NCI-H146 treated with DMSO at 0.1 percent for 48 hours (cell line): ENCODE results near the gene HSPH1.

Experiments used
- DNase-seq: peaks from one replicate; lab custom pipeline; 2025; ENCODE audit not compliant: unreplicated experiment; lab: John Stamatoyannopoulos, UW

The HSPH1 gene

DNA sequence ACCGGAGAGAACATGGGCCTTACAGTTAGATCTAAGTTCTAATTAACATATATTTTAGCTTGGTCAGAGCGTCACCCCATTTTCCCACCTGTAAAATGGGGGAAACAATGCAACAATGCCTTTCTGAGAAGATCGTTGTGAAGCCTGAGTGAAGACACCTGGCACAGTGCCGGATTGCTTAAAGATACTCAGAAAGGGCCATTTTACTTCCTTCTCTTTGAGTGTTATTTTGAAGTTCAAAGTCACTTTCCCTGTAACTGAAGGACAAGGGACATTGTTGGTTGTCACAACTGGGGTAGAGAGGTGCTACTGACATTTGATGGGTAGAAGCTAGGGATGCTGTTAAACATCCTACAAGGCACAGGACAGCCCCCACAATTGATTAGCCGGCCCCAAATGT, 28.1 kb downstream of the HSPH1 start:
- no peak for DNase-seq

DNA sequence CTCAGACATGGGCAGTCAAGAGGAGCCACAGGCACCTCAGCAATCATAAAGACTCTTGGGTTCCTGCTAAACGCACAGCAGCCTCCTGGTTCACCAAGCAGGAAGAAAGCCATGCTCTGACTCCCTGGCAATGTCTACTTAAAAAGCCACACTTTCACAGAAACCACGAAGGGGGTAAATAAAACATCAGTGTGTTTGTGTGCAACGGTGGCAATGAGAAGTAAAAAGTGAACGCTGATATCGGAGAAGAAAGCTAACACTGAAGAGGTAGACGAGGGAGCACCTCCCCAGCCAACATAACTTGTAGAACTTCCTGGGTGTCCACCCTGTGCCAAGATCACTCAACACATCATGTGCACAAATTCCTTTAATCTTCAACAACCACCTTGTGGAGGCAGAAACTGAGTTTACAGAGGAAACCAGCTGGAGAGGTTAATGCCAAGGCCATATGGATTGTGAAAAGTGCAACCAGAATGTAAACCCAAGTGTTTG, 30.2 kb downstream of the HSPH1 start:
- DNase-seq, result no peak

DNA sequence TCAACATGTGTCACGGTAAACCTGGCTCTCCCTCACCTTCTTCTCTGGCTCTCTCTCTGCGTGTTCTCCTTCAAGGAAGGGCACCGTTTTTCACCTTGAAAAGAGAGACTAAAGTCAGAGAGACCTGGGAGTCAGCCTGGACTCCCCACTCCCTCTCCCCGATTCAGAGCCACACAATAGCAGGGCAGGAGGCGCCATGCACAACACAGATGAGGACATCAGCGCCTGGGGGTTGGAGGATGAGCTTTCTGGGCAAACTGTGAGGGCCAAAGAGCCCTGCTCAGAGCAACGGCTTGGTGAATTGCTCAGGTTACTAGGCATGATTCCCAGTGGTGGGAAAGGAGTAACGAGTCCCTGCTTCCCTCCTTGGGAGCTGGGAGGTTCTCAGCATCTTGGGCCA, 32.3 kb downstream of the HSPH1 start:
- DNase-seq, result no peak

DNA sequence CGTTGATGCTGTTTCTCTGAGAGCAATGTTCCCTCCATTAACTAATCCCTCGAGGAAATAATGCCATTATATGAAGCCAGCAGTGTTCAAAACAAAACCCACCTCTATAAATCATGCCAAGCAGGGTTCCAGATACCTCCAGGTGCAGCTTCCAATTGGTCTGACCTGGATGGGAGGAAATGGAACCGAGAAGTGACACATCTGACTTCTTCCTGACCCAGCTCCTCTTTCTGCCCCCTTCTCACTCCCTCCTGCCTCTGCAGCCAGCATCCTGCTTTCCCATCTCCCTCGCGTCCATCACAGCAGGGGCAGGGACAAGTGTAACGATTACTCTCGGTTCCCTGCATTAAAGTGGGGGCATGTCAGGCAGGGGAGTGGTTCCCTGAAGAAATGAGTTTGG, 37.5 kb downstream of the HSPH1 start:
- no peak for DNase-seq

DNA sequence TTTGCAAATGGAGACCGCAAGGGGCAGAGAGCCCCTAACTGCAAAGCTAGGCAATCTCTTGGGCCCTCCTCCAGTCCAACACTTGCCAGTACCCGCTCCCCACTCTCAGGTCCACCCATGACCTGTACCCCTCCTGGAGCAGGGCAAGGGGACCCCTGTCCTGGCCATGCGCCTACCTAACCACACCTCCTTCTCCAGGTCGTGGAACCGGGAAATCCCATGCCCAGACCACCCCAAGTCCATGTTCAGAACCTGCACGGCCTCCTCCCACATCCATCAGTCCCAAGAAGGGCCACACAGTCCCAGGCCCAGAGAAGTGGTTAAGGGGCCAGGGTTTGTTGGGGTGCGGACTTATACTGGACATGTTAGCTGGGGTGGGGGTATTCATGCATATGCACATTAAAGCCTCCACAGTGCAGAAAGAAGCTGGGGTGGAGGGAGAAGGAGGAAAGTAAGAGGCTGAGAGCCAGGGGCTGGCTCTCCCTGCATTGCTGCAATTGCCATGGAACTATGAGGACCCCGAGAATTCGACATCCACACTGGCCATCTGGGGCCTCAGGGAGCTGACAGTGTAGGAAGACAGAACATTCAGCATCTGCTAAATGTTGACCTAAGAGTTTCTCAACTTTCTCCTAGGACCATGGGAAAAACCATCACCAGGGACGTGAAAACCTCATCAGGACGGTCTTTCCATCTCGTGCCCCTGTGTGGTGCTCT, 39.0 kb downstream of the HSPH1 start:
- DNase-seq, result no peak

DNA sequence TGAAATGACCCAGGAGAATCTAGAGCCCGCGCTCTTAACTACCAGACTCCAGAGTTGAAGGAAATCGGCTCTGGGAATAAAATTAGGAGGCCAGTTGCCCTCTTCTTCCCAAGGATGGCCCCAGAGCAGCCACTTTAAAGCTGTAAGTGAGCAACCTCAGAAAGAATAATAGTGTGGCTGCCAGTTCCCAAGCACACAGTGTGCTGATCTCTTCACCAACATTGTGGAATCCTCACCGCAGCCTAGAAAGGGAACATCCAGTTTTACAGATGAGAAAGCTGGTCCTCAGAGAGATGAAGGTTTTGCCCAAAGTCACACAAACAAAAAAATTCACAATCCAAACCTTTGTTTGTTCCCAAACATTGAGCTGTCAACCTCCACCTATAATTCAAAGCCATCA, 39.6 kb downstream of the HSPH1 start:
- DNase-seq, result no peak

DNA sequence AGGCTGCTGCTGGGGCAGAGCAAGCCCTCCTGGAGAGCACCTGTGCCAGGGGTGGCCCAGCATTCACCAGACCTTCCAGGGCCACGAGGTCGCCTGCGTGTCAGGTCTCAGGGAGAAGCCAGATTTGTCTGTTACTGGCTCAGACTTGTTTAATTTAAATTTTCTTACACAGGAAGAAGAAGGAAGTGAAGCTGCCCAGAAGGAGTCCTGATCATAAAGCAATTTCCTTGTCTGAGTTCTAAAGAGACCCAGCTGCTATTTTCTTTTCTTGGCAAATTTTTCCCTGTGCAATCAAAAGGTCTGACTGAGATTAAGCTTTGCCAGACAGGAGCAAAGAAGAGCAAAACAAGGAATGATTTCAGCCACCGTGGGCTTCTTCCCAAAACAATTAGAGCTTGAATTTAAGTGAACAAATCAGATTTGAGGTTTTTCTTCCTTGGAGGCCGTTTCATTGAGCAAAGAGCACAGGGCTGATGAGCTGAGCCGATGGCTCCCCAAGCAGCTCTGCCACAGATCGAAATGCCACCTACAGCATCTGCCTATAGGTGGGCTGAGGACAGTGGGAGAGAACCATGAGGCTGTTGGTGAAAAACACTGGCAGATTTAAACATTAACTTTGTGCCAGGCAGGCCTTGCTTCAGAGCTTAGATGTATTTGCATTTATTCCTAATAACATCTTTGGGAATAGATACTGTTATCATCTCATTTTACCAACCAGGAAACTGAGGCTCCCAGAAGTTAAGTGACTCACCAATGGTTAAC, 40.1 kb downstream of the HSPH1 start:
- DNase-seq, result no peak

DNA sequence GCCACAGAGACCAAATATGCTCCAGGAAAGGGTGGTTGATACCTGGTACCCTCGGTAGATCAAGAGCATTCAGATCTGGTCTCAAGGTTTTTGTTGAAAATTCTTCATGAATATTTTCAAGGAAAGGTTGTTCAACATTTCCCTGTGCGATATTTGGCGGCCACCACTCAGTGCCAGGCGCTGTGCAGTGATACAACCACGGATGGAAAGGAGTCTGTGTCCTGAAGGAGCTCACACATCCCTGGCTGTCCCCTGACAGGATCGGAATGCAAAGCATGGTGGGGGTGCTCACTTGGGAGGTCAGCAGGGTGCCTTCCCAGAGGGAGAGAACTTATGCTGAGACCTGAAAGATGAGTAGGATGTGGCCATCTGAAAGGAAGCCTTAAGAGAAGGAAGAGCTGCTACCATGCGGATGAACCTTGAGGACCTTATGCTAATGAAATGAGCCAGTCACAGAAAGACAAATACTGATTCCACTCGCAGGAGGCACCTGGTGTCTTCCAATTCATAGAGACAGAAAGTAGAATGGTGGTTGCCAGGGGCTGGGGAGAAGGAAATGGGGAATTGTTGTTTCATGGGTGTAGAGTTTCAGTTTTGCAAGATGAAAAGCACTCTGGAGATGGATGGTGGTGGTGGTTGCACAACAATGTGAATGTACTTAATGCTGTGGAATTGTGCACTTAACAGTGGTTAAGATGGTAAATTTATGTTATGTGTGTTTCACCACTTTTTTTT, 41.6 kb downstream of the HSPH1 start:
- DNase-seq, result peak; percentile 62

DNA sequence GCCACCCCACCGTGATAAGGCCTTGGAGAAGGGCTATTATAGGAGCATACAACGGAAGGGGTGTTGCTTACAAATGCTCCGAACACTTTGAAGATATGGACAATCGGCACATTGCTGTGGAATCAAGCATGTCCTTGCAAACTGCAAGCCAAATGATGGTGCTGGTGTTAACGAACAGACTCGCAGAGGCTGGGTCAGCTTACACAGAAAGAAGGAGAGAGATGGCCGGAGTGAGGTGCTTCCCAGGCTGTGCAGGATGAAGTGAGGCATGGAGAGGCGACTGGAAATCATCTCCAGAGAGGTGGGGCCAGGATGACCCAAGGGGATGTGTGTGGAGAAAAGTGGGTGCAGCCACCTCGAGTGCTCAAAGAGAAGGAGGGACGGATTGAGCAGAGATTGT, 42.2 kb downstream of the HSPH1 start:
- no peak for DNase-seq

DNA sequence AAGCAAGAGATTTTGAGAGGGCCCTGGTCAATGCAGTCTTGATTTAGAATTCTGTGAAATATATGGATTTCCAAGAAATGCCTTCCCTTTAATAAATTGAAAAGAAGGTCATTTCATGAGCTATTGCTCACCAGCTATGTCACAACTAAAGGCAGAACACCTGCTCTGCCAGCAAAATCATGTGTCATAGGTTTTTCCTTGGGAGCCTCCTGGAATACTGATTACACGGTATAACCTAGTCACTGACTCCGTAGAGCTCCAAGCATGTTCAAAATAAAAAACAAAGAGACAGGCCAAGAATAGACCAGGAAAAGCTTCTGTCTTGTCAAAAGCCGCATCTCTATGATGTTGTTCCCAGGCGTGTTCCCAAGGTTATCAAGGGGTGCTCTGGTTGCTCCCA, 45.5 kb downstream of the HSPH1 start:
- DNase-seq, result no peak

DNA sequence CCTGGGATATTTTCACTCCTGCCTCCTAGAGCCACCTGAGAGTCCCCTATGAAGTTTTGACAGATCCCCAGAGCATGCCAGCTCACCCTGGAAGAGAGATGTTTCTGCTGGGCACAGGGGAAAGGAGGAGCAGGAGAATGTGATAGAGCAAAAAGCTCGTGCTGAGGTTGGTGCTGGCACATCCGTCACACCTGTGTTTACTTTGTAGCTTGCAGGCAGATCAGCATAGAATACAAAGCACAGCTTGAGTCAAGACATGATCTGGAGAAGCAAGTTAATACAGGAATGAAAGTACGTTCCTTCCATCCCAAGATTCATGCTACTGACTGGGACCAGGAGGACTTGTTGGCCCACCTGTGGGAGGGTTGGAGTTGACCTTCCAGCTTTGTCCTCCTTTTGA, 46.1 kb downstream of the HSPH1 start:
- DNase-seq, result peak; percentile 54

DNA sequence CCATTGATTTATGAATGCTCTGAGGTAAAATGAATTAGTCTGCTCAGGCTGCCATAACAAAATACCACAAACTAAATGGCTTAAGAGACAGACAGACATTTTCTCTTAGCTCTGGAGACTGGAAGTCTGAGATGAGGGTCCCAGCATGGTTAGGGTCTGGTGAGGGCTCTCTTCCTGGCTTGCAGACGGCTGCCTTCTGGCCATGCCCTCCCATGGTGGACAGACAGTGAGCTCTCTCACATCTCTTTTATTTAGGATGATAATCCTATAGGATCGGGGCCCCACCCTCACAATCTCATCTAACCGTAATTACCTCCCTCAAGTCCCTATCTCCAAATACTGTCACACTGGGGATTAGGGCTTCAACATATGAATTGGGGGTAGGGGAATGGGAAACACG, 47.1 kb downstream of the HSPH1 start:
- no peak for DNase-seq

DNA sequence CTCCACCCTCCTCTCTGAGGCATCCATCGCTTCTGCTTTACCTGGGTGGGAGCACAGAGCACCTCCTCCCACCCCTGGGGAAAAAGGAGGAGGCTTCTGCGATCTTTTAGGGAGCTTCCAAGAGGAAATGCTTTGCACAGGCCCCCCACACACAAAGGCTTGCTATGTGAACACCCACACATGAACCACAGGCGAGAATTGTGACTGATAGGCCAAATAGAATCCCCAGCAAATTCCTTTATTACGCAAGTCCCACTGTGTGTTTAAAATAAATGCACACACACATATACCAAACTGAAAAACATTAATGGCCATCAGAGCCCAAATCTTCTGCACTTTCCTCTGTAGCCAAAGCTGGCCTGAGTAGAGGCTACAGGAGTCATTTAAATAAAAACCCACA, 50.6 kb downstream of the HSPH1 start:
- no peak for DNase-seq

DNA sequence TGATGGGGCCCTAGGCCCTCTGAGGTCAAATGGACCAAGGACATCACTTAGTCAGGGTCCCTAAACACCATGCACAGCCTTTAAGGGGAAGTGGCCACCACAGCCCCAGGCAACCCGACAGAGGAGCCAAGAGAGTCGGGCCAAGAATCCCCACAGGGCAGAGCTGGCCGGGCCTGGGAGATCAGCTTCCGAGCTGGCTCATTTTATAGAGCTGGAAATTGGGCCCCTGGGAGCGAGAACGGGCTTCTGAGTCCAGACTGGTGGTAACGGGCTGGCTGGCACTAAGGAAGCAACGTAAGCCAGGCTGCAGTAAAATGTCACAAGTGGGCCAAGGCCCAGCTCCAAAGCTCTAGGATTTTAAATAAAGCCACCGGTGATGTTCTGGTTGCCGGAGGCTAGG, 51.1 kb downstream of the HSPH1 start:
- DNase-seq, result no peak

DNA sequence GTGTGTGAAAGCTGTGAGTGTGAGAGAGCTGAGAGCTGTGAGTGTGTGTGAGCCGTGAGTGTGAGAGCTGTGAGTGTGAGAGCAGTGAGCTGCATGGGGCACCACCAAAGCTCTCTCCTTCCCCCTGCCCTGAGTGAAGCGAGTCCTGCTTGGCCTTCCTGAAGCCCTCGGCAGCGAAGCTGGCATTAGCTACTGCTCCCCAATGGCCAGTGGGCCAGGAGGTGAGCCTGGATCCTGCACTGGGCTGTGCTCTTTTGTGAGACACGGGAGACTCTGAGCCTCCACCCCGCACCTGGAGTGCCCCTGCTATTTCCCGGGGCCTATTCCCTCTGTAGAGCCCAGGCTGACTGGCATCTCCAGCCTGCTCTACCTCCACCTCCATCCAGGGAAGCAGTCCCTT, 51.5 kb downstream of the HSPH1 start:
- no peak for DNase-seq

DNA sequence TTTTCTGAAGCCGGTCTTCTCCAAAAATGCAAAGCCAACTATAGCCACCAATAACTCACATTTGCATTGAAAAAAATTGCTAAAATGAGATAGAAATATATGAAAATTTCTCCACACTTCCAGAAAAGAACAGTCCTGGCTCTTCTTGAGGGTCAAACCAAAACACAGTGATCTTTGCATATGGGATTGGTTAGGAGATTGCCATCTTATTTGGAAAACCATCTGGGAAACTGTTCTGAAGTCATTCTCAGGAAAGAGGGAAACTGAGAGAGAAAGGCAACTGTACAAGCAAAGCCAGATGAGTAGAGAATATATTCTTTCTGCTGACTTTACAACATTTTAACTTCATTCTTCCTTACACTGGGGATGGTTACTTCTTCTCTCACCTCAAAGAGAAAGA, 54.6 kb downstream of the HSPH1 start:
- no peak for DNase-seq

DNA sequence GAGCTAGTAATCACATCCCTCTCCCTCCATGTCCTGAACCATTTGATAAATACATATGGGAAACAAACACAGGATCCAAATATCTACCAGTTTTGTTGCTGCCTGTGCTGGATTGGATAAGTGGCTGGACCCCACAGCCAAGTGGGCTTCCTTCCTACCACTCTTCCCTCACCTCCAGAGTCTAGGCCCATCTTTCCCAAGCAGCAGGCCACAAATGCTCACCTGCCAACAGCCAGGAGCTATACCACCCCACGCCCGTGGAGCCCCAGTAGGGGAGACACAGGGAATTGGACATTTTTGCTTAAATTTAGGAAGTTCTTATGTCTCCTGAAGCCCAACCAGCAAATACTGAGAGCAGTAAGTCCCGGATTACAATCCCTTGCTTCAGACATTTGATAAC, 55.8 kb downstream of the HSPH1 start:
- no peak for DNase-seq

DNA sequence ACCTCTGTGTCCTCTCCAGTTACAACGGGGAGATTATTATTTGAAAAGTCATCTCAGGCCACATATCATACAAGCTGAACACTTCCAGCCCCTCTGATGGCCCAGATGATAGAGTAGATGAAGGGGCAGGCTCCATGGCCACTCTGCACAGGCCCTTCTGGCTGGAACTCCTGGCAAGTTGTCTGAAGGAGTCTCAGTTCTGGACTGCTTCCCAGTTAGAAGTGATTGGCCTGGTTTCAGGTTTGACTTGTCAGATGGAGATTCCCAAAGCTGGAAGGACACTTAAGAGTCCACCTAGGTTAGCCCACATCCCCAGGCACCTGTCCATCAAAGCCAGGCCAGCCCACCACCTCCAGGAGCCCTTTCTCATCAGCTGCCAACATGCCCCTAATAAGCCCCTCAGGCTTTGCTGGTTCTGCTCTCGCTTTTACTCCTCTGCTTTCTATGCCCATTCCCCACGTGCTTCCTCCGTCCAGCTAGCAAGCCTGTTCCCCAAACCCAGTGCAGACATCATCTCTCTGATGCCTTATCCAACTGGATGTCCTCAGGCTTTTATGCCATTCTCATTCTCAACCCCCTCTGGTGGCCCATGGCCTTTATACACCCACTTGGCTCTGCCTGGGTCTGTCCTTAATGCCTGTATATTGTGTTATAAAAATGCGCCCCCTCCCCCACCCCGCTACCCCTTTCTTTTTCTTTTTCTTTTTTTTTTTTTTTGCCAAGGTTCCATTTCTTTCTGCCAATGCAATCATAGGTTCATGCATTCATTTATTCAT, 56.5 kb downstream of the HSPH1 start:
- DNase-seq, result no peak

DNA sequence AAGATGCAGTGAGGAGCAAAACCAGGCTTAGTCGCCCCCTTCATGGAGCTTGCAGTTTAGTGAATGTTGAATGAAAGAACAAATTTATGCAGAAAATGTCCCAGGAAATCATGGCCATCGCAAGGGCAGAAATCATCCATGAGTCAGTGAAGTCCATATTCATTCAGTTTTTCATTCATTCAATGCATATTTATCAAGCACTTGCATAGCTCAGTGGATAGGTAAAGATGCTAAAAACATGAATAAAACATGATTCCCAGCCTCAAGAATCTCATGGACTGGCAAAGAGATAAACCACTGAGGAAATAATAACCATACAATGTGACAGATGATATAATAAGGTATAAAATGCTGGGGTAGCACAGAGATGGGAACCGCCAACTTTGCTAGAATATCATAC, 58.8 kb downstream of the HSPH1 start:
- no peak for DNase-seq

DNA sequence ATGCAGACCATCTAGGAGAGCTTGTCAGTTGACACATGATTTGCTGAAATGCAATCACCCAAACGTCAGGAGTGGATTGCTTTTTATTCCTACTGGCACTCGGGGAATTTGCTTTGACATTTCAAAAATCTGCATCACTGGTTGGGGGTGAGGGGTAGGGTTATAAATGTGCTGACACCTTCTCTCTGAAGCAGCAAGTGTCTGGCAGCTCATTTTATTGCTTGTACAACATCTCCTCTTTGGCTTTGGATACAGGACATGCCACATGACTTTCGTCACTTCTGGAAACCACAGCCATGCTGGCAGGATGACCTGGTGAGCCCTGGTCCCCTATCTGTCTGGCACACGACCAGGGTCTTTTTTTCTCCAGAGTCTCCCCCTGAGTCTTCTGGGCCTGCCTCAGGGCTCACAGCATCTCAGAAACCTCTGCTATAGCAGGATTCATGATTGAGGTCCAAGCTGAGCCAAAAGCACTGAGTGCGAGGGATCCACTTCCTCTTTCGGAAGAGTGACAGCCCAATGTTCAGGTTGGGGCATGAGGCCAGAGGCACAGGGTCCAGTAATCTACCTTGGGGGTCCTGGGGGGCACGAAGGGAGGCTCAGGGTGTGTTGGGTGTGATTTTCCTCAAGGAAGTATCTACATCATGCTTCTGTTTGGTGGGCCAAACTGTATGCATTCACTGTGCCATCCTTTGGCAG, 60.1 kb downstream of the HSPH1 start:
- no peak for DNase-seq

DNA sequence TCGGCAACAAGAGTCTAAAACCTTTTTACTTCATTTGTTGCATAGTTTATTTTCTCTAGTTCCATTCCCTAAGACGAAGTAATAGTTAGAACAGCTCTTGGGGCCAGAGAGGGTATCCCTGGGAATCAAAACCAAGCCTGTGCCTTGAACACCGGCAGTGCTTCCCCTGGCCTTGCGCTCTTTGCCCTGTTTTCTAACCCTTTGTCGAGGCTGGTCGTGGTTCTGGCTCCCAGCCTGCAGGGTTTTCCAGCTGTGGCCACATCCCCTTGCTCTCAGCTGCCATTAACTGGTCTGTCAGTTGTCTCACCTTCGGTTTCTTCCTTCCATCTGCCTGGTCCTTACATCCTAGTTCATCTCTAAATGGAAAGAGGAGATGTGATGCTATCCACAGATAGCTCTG, 61.0 kb downstream of the HSPH1 start:
- no peak for DNase-seq
